ENCODE results near the gene LYRM4. TPM values are rescaled to one million over a fixed set of nuclear protein-coding genes. Genes with fewer than 3 reads are reported as not detected.

The LYRM4 gene
- total RNA-seq, 1 donor, result 16.6 TPM

- no peaks in the 10 kb centered on the region for H3K79me2 ChIP-seq (ENCODE audit: insufficient read depth, low read length)
- H3K27ac ChIP-seq (ENCODE audit: low read depth, low read length), result no peak overlapping the region
- no peak overlapping the region for H3K4me3 ChIP-seq (ENCODE audit: insufficient read depth, low read length)
- no peaks in the 10 kb centered on the region for H4K20me1 ChIP-seq (ENCODE audit: insufficient read depth, low read length)
- no peaks in the 10 kb centered on the region for H3K4me1 ChIP-seq (ENCODE audit: insufficient read depth, low read length)
- no peaks in the 10 kb centered on the region for H3K36me3 ChIP-seq (ENCODE audit: insufficient read depth, low read length)
- peak; percentile 24 for TF ChIP-seq CTCF (IDR thresholded peaks at IDR 0.05; ENCODE audit: extremely low read depth, low read depth, low read length)
- no peak overlapping the region for H3K4me2 ChIP-seq (ENCODE audit: insufficient read depth, low read length)
- DNase-seq (ENCODE audit: insufficient read length, low spot score, missing footprints), result no peak
- H2AFZ ChIP-seq (ENCODE audit: low read length), result no peak overlapping the region
- H3K9me3 ChIP-seq (ENCODE audit: low read depth, low read length), result no peaks in the 10 kb centered on the region
- H3K27me3 ChIP-seq (ENCODE audit: insufficient read depth, low read length), result no peaks in the 10 kb centered on the region
Measured at GRCh38 chr6:5184218-5184617, 76.5 kb downstream of the LYRM4 start.

DNA sequence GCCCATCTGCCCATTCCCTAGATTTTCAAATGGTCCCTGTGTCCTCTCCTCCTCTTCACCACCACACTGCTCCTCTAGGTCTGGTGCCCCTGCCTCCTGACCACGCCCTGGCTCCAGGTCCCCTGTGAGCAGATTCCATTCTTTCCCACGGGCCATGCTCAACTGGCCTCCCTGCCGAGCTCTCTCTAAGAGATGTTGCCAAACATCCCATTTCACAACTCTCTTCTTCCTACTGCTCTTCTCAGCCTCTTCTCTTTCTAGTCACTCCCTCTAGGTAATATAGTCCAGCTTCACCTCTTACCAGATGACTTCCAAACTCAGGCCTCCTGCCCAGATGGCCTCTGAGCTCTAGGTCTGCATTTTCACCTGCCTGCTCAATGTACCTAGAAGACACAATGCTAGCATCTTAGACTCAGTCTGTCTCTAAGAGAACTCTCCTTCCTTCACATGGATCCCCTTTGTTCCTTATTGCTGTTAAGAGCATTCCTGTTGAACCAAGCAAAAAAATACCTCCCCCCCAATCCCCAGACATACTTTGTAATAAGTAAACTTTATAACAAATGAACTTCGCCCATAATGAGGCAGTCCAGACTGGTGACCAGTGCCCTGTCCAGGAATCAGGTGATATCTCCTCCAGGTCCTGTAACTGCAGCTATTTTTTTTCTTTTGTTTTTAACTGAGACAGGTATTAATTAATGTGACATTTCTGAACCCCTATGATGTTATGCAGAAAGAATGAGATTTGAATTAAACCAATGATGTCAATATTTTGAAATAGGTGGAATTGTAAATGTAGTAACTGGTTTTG lies 79.0 kb downstream of the LYRM4 start:
- Histone ChIP-seq H3K4me1 (ENCODE audit: insufficient read depth, low read length) (no peaks in the 10 kb centered on the region), H3K27me3 (ENCODE audit: insufficient read depth, low read length) (no peaks in the 10 kb centered on the region), H3K9me3 (ENCODE audit: low read depth, low read length) (no peaks in the 10 kb centered on the region), H2AFZ (ENCODE audit: low read length) (no peak overlapping the region), H3K4me2 (ENCODE audit: insufficient read depth, low read length) (no peak overlapping the region), H3K36me3 (ENCODE audit: insufficient read depth, low read length) (no peaks in the 10 kb centered on the region), H4K20me1 (ENCODE audit: insufficient read depth, low read length) (no peaks in the 10 kb centered on the region), H3K27ac (ENCODE audit: low read depth, low read length) (no peak overlapping the region), H3K4me3 (ENCODE audit: insufficient read depth, low read length) (no peak overlapping the region), H3K79me2 (ENCODE audit: insufficient read depth, low read length) (no peaks in the 10 kb centered on the region)
- no peak for TF ChIP-seq CTCF (IDR thresholded peaks at IDR 0.05; ENCODE audit: extremely low read depth, low read depth, low read length)
- DNase-seq (ENCODE audit: insufficient read length, low spot score, missing footprints), result peak; percentile 29

DNA sequence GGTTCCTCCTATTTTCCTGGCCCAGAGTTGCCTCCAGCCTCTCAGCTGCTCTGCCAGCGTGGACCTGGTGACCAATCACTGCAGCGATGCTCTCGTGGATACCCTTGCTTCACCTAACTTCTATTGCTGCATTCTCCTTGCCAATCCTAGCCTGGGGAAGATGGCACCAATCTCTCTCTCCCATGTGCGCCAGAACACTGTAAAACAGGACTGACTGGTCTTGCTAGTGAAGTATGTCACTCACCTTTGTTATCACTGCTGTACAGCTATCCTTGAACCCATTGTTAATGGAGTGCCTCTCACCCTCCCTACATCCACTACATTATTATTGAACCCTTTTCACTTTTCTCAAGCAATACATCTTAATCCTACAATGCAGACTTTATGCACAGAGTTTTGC lies 80.1 kb downstream of the LYRM4 start:
- no peaks in the 10 kb centered on the region for H3K79me2 ChIP-seq (ENCODE audit: insufficient read depth, low read length)
- H3K4me2 ChIP-seq (ENCODE audit: insufficient read depth, low read length), result no peak overlapping the region

More for the DNA sequence above, 80.1 kb downstream of the LYRM4 start:
- H3K4me3 ChIP-seq (ENCODE audit: insufficient read depth, low read length), result no peak overlapping the region
- no peak overlapping the region for H3K27ac ChIP-seq (ENCODE audit: low read depth, low read length)
- no peak overlapping the region for H2AFZ ChIP-seq (ENCODE audit: low read length)
- H3K36me3 ChIP-seq (ENCODE audit: insufficient read depth, low read length), result no peaks in the 10 kb centered on the region
- no peaks in the 10 kb centered on the region for H3K9me3 ChIP-seq (ENCODE audit: low read depth, low read length)
- DNase-seq (ENCODE audit: insufficient read length, low spot score, missing footprints), result no peak
- TF ChIP-seq CTCF (IDR thresholded peaks at IDR 0.05; ENCODE audit: extremely low read depth, low read depth, low read length), result no peak
- no peaks in the 10 kb centered on the region for H3K4me1 ChIP-seq (ENCODE audit: insufficient read depth, low read length)
- H3K27me3 ChIP-seq (ENCODE audit: insufficient read depth, low read length), result no peaks in the 10 kb centered on the region
- no peaks in the 10 kb centered on the region for H4K20me1 ChIP-seq (ENCODE audit: insufficient read depth, low read length)
